ENCODE measurements around the gene AGBL1.

The AGBL1 gene

GRCh38 chr15:86082619-86083380 lies 3.1 kb downstream of the AGBL1 start:
- TF ChIP-seq CTCF (IDR thresholded peaks at IDR 0.05; ENCODE audit: unreplicated experiment in 3 of 3): no peak
- peaks cover 10% of the 10 kb centered on the region for H3K4me1 Mint-ChIP-seq
- no peak overlapping the region for H3K4me3 Mint-ChIP-seq
- H3K9me3 Mint-ChIP-seq: no peaks in the 10 kb centered on the region
- H3K27ac Mint-ChIP-seq: no peak overlapping the region
- H3K36me3 Mint-ChIP-seq (ENCODE audit: low read depth): no peaks in the 10 kb centered on the region
- H3K27me3 Mint-ChIP-seq (ENCODE audit: low read depth): peaks cover 5% of the 10 kb centered on the region

- Mint-ChIP-seq H3K9me3 (no peaks in the 10 kb centered on the region), H3K27ac (no peak overlapping the region), H3K27me3 (ENCODE audit: low read depth) (peaks cover 5% of the 10 kb centered on the region), H3K36me3 (ENCODE audit: low read depth) (no peaks in the 10 kb centered on the region), H3K4me1 (peaks cover 10% of the 10 kb centered on the region), H3K4me3 (no peak overlapping the region)
- no peak for TF ChIP-seq CTCF (IDR thresholded peaks at IDR 0.05; ENCODE audit: unreplicated experiment in 3 of 3)
Measured at GRCh38 chr15:86087808-86088207, 8.1 kb downstream of the AGBL1 start.

GRCh38 chr15:86089422-86089821 lies 9.8 kb downstream of the AGBL1 start:
- Mint-ChIP-seq H3K27me3 (ENCODE audit: low read depth) (no peaks in the 10 kb centered on the region), H3K36me3 (ENCODE audit: low read depth) (no peaks in the 10 kb centered on the region), H3K9me3 (no peaks in the 10 kb centered on the region), H3K27ac (no peak overlapping the region), H3K4me3 (no peak overlapping the region), H3K4me1 (peaks cover 4% of the 10 kb centered on the region)
- no peak for TF ChIP-seq CTCF (IDR thresholded peaks at IDR 0.05; ENCODE audit: unreplicated experiment in 3 of 3)

GRCh38 chr15:86101818-86102217 lies 22.1 kb downstream of the AGBL1 start:
- no peaks in the 10 kb centered on the region for H3K36me3 Mint-ChIP-seq (ENCODE audit: low read depth)
- H3K27ac Mint-ChIP-seq: no peak overlapping the region
- H3K27me3 Mint-ChIP-seq (ENCODE audit: low read depth): no peaks in the 10 kb centered on the region
- no peak for TF ChIP-seq CTCF (IDR thresholded peaks at IDR 0.05; ENCODE audit: unreplicated experiment in 3 of 3)
- H3K9me3 Mint-ChIP-seq: peaks cover 25% of the 10 kb centered on the region
- H3K4me1 Mint-ChIP-seq: no peaks in the 10 kb centered on the region
- no peak overlapping the region for H3K4me3 Mint-ChIP-seq

- peaks cover 17% of the 10 kb centered on the region for H3K9me3 Mint-ChIP-seq
- no peak for TF ChIP-seq CTCF (IDR thresholded peaks at IDR 0.05; ENCODE audit: unreplicated experiment in 3 of 3)
- H3K4me1 Mint-ChIP-seq: no peaks in the 10 kb centered on the region
- no peak overlapping the region for H3K27ac Mint-ChIP-seq
- H3K36me3 Mint-ChIP-seq (ENCODE audit: low read depth): no peaks in the 10 kb centered on the region
- H3K27me3 Mint-ChIP-seq (ENCODE audit: low read depth): no peaks in the 10 kb centered on the region
- no peak overlapping the region for H3K4me3 Mint-ChIP-seq
Measured at GRCh38 chr15:86103825-86104224, 24.2 kb downstream of the AGBL1 start.

- Mint-ChIP-seq H3K4me1 (no peaks in the 10 kb centered on the region), H3K4me3 (no peak overlapping the region), H3K9me3 (peaks cover 11% of the 10 kb centered on the region), H3K27me3 (ENCODE audit: low read depth) (no peaks in the 10 kb centered on the region), H3K27ac (no peak overlapping the region), H3K36me3 (ENCODE audit: low read depth) (no peaks in the 10 kb centered on the region)
- TF ChIP-seq CTCF (IDR thresholded peaks at IDR 0.05; ENCODE audit: unreplicated experiment in 3 of 3): no peak
Measured at GRCh38 chr15:86106306-86106705, 26.6 kb downstream of the AGBL1 start.

Measured in nephron (organoid).